Measurements from ENCODE around the gene TNFRSF4.

- TF ChIP-seq PAX8 (IDR thresholded peaks at IDR 0.05) (no peak), EZH2 (IDR thresholded peaks at IDR 0.05; ENCODE audit: borderline replicate concordance, control insufficient read depth, low read depth, low read length) (no peak), POLR2A (IDR thresholded peaks at IDR 0.05; ENCODE audit: low read depth, low read length) (no peak), REST (IDR thresholded peaks at IDR 0.05; ENCODE audit: low read depth, low read length) (no peak), ETV6 (conservative IDR thresholded peaks at IDR 0.05 in 1 of 2, IDR thresholded peaks at IDR 0.05 in 1 of 2; ENCODE audit: borderline replicate concordance in 1 of 2, low read depth in 1 of 2) (no peak), NFYA (IDR thresholded peaks at IDR 0.05; ENCODE audit: borderline replicate concordance, low read depth, low read length) (no peak), FOXK2 (IDR thresholded peaks at IDR 0.05) (no peak), CTCF (IDR thresholded peaks at IDR 0.05 in 2 of 3, conservative IDR thresholded peaks at IDR 0.05 in 1 of 3; ENCODE audit: control insufficient read depth in 2 of 3, extremely low read depth in 1 of 3, insufficient read depth in 1 of 3, low read depth in 3 of 3, low read length in 3 of 3) (no peak), ZBTB40 (IDR thresholded peaks at IDR 0.05; ENCODE audit: borderline replicate concordance) (no peak), JUND (IDR thresholded peaks at IDR 0.05; ENCODE audit: low read depth, low read length) (no peak), NFIC (IDR thresholded peaks at IDR 0.05; ENCODE audit: low read depth, low read length) (no peak), RAD21 (IDR thresholded peaks at IDR 0.05; ENCODE audit: insufficient read depth, low read depth, low read length) (no peak), HDAC6 (IDR thresholded peaks at IDR 0.05; ENCODE audit: unreplicated experiment) (no peak)
These were observed 30.7 kb downstream of the TNFRSF4 start for GRCh38 chr1:1183221-1183747.
